Transverse colon (tissue), 4 donors: ENCODE results near the gene SEPTIN8. TPM values are rescaled to one million over a fixed set of nuclear protein-coding genes. Genes with fewer than 3 reads are reported as not detected.

Source experiments
- DNase-seq: peaks from one replicate; pipeline ENCODE4 v3.0.0-alpha.2; 2019
- H3K27ac ChIP-seq, 4 donors: fragments of 200-600 bp; sonication (generic); 2 replicates each; pipeline ENCODE4 v1.5.1; 2016 to 2018; ENCODE audit warnings: inconsistent platforms in 4 of 4
- H3K27me3 ChIP-seq: fragments of 200-600 bp; sonication (generic); 2 replicates; pipeline ENCODE4 v1.5.1; 2017; ENCODE audit warnings: inconsistent platforms
- H3K36me3 ChIP-seq, 4 donors: fragments of 200-600 bp; sonication (generic); 2 replicates each; pipeline ENCODE4 v1.5.1; 2017 to 2019; ENCODE audit warnings: inconsistent platforms in 4 of 4
- H3K4me1 ChIP-seq, 4 donors: fragments of 200-600 bp; sonication (generic); 2 replicates each; pipeline ENCODE4 v1.5.1; 2017 to 2020; ENCODE audit warnings: inconsistent platforms in 4 of 4
- H3K4me3 ChIP-seq, 4 donors: fragments of 200-600 bp; sonication (generic); 1 replicate in 1 of 4; 2 replicates in 3 of 4; pipeline versions ENCODE4 v1.5.1 to v1.6.1; 2017 to 2019; ENCODE audit warnings: inconsistent platforms in 4 of 4
- H3K9me3 ChIP-seq, 2 donors: fragments of 200-600 bp; sonication (generic); 2 replicates each; pipeline ENCODE4 v1.5.1; 2017 to 2019; ENCODE audit warnings: inconsistent platforms in 2 of 2
- CTCF ChIP-seq, 5 experiments: fragments of 200-600 bp in 3 of 5; fragments of 450-650 bp in 2 of 5; sonication (generic) in 3 of 5; IDR thresholded peaks; 1 replicate in 2 of 5; 2 replicates in 3 of 5; pipeline ENCODE4 v1.5.1; 2016 to 2017; ENCODE audit warnings: antibody characterized with exemption in 5 of 5, inconsistent platforms in 3 of 5, mild to moderate bottlenecking in 2 of 5, moderate library complexity in 1 of 5
- EP300 ChIP-seq: sonication (generic); formaldehyde crosslinking; IDR thresholded peaks from one replicate; pipeline ENCODE4 v1.6.1; 2017; ENCODE audit warnings: antibody characterized with exemption, low read depth
- POLR2A ChIP-seq: fragments of 450-650 bp; IDR thresholded peaks from one replicate; pipeline ENCODE4 v1.6.1; 2016; ENCODE audit warnings: antibody characterized with exemption, mild to moderate bottlenecking, moderate library complexity
- POLR2AphosphoS5 ChIP-seq, 3 donors: sonication (generic); formaldehyde crosslinking; IDR thresholded peaks; one replicate each; pipeline ENCODE4 v1.6.1; 2016; ENCODE audit warnings: antibody characterized with exemption in 3 of 3
- WGBS, 2 donors: methylation state at CpG; one replicate each; pipeline ENCODE4 v1.1.5; 2018; ENCODE audit warnings: low coverage in 1 of 2; 5-methylcytosine and 5-hydroxymethylcytosine counted together
- in situ Hi-C, 4 donors: fragments of 200-750 bp; cut with MboI; loops; one replicate each; pipeline versions ENCODE4 v1.15.0 to v1.15.1; 2017; ENCODE audit warnings: low sequenced_read_pairs in 3 of 4, low pct_ligation_motif_present in 1 of 4, low pct_unique_long_range_greater_than_20kb in 1 of 4
- intact Hi-C: fragments of 100-400 bp; cut with DNase I; formaldehyde crosslinking; loops from one replicate; pipeline ENCODE4 v1.15.1; 2023; ENCODE audit warnings: low total_unique reads
- total RNA-seq, 4 donors: library from RNA; depleted of rRNA; stranded (reverse); fragments of >200 nt; gene quantifications; one replicate each; pipeline ENCODE4 v1.1.0, GENCODE V29; 2016

Gene SEPTIN8
- total RNA-seq, 4 donors from 2014 or later, result 38.4 to 70.7 (median 53.5) TPM

GRCh38 chr5:132787076-132787475 is 10.0 kb upstream of the SEPTIN8 start:
- WGBS, 2 donors, result 100% methylated on average over 1 of the region's 1 CpG
- Histone ChIP-seq H3K4me1 (no peaks in the 10 kb centered on the region), H3K27ac (no peak overlapping the region), H3K9me3 (no peaks in the 10 kb centered on the region), H3K36me3 (no peaks in the 10 kb centered on the region), H3K4me3 (no peak overlapping the region), H3K27me3 (no peaks in the 10 kb centered on the region)
- TF ChIP-seq CTCF (IDR thresholded peaks at IDR 0.05) (no peak), EP300 (no peak), POLR2AphosphoS5 (IDR thresholded peaks at IDR 0.05) (no peak), POLR2A (no peak)
- in situ Hi-C loops (loop anchor here in 1 of 4 donors (25.0 kb wide), 1 partner anchor 400 kb away; no protein-coding TSS in a partner anchor), intact Hi-C loops (loop anchor here (10.0 kb wide), 1 partner anchor 1328 kb away; the partner anchor contains the start of gene TCF7)
- no peak for DNase-seq

- TF ChIP-seq POLR2AphosphoS5 (IDR thresholded peaks at IDR 0.05) (no peak), EP300 (no peak), POLR2A (no peak), CTCF (IDR thresholded peaks at IDR 0.05) (no peak)
Measured at GRCh38 chr5:132785864-132786263, 8.8 kb upstream of the SEPTIN8 start.

GRCh38 chr5:132785365-132785764 is 8.3 kb upstream of the SEPTIN8 start:
- TF ChIP-seq EP300, result no peak
- TF ChIP-seq POLR2AphosphoS5 (IDR thresholded peaks at IDR 0.05), result no peak
- no peak for TF ChIP-seq POLR2A
- no peak for TF ChIP-seq CTCF (IDR thresholded peaks at IDR 0.05)
- Histone ChIP-seq H3K27ac (no peak overlapping the region), H3K4me1 (no peaks in the 10 kb centered on the region), H3K27me3 (no peaks in the 10 kb centered on the region), H3K4me3 (no peak overlapping the region), H3K36me3 (no peaks in the 10 kb centered on the region), H3K9me3 (no peaks in the 10 kb centered on the region)
- intact Hi-C loops, result loop anchor here (10.0 kb wide), 1 partner anchor 1329 kb away; the partner anchor contains the start of gene TCF7
- DNase-seq, result no peak
- WGBS, 2 donors, result 62 to 70% methylated on average over 5 of the region's 5 CpGs
- in situ Hi-C loops, result loop anchor here in 1 of 4 donors (25.0 kb wide), 1 partner anchor 398 kb away; no protein-coding TSS in a partner anchor

More at GRCh38 chr5:132785864-132786263, 8.8 kb upstream of the SEPTIN8 start:
- H3K4me3 ChIP-seq, result no peak overlapping the region
- no peaks in the 10 kb centered on the region for H3K27me3 ChIP-seq
- intact Hi-C loops, result loop anchor here (10.0 kb wide), 1 partner anchor 1329 kb away; the partner anchor contains the start of gene TCF7
- WGBS, 2 donors, result 94 to 100% methylated on average over 3 to 4 of the region's 4 CpGs
- H3K4me1 ChIP-seq, result no peaks in the 10 kb centered on the region
- no peak for DNase-seq
- H3K9me3 ChIP-seq, result no peaks in the 10 kb centered on the region
- no peaks in the 10 kb centered on the region for H3K36me3 ChIP-seq
- in situ Hi-C loops, result loop anchor here in 1 of 4 donors (25.0 kb wide), 1 partner anchor 399 kb away; no protein-coding TSS in a partner anchor
- no peak overlapping the region for H3K27ac ChIP-seq

- H3K4me3 ChIP-seq, result no peak overlapping the region
- 64% methylated on average over 4 of the region's 4 CpGs; no CpG with 5 or more reads in 1 of the 2 donors for WGBS, 2 donors
- no peaks in the 10 kb centered on the region for H3K9me3 ChIP-seq
- no peak overlapping the region for H3K27ac ChIP-seq
- no peaks in the 10 kb centered on the region for H3K36me3 ChIP-seq
- in situ Hi-C loops, result loop anchor here in 1 of 4 donors (25.0 kb wide), 1 partner anchor 395 kb away; no protein-coding TSS in a partner anchor
- H3K27me3 ChIP-seq, result no peaks in the 10 kb centered on the region
- TF ChIP-seq CTCF (IDR thresholded peaks at IDR 0.05) (no peak), POLR2A (no peak), POLR2AphosphoS5 (IDR thresholded peaks at IDR 0.05) (no peak), EP300 (no peak)
- no peak for DNase-seq
- peaks cover 0 to 7% (median 2%) of the 10 kb centered on the region in 4 donors for H3K4me1 ChIP-seq
- intact Hi-C loops, result loop anchor here (10.0 kb wide), 1 partner anchor 1333 kb away; the partner anchor contains the start of gene TCF7
Measured at GRCh38 chr5:132782101-132782500, 5.1 kb upstream of the SEPTIN8 start.
